Central memory CD8-positive, alpha-beta T cell (primary cell): Measurements from ENCODE around the gene ITFG2.
"Not testable (repeated sequence)": the region's sequence is repeated elsewhere in the genome, so short reads cannot be mapped to it uniquely, and the experiment has no call there.

Experiments
- ATAC-seq: fragments of 150-1000 bp; cut with Tn5 transposase; replicated peaks from 2 replicates; pipeline ENCODE4 v1.10.0; 2022; ENCODE audit warnings: mild to moderate bottlenecking, moderate FRiP score, moderate number of reproducible peaks; ENCODE audit not compliant: poor library complexity, severe bottlenecking; ENCODE audit errors: extremely low read depth
- DNase-seq, 2 donors: peaks; one replicate each; pipeline ENCODE4 v3.0.0; 2021; ENCODE audit warnings: low spot score in 2 of 2
- H3K27ac Mint-ChIP-seq: one replicate; pipeline ENCODE4 v1.8.0; 2022; ENCODE audit warnings: low read depth, mild to moderate bottlenecking, moderate library complexity, mixed read lengths
- H3K27me3 Mint-ChIP-seq: one replicate; pipeline ENCODE4 v1.8.0; 2022; ENCODE audit warnings: mixed read lengths
- H3K36me3 Mint-ChIP-seq: one replicate; pipeline ENCODE4 v1.8.0; 2022; ENCODE audit warnings: mild to moderate bottlenecking, moderate library complexity, mixed read lengths; ENCODE audit not compliant: insufficient read depth
- H3K4me1 Mint-ChIP-seq: one replicate; pipeline ENCODE4 v1.8.0; 2022; ENCODE audit warnings: mixed read lengths
- H3K4me3 Mint-ChIP-seq: one replicate; pipeline ENCODE4 v1.8.0; 2022; ENCODE audit warnings: mild to moderate bottlenecking, moderate library complexity, mixed read lengths
- H3K9me3 Mint-ChIP-seq: one replicate; pipeline ENCODE4 v1.8.0; 2022; ENCODE audit warnings: mixed read lengths

ITFG2 gene

DNA sequence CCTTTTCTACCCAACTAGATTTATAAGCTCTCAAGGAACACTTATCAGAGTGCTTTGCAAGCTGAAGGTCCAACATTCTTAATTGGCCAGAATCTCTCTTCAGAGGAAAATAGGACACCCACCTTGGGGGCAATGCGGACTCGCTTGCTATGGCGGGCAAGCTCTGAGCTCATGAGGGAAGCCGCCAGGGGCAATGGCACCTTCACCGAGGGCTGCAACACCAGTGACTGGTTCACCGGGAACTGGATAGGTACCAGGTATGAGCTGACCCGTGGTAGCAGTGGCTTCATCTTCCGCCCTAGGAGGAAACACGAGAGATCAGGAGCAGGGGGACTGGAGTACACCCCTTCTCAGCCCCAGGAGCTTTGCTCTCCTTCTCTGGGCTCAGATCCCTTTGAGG, 51.7 kb downstream of the ITFG2 start:
- peaks cover 12% of the 10 kb centered on the region for H3K36me3 Mint-ChIP-seq
- no peak for DNase-seq

DNA sequence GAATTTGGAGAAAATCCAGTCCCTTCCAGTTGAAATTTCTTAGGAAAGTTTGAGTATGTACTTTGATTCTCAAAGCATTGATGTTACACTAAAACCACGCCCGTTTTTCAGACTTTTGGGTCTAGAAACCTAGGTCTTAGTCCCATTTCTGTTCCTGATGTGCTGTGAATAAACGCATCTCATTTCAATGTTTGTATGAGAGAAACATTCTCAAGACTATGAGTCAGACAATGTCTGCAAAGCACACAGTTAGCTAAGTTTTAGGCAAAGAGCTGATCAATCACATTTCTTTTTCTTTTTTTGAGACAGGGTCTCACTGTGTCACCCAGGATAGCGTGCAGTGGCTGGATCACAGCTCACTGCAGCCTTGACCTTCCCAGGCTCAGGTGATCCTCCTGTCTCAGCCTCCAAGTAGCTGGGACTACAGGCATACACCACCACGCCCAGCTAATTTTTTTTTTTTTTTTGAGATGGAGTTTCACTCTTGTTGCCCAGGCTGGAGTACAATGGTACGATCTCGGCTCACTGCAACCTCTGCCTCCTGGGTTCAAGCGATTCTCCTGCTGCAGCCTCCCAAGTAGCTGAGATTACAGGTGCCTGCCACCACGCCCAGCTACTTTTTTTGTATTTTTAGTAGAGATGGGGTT, 56.6 kb downstream of the ITFG2 start:
- not testable (repeated sequence) for H3K9me3 Mint-ChIP-seq, ATAC-seq, H3K27me3 Mint-ChIP-seq, DNase-seq, H3K4me3 Mint-ChIP-seq, H3K4me1 Mint-ChIP-seq, H3K27ac Mint-ChIP-seq
- H3K36me3 Mint-ChIP-seq: peaks cover 10% of the 10 kb centered on the region

More for the DNA sequence above, 51.7 kb downstream of the ITFG2 start:
- no peak overlapping the region for H3K27ac Mint-ChIP-seq
- H3K4me3 Mint-ChIP-seq: no peak overlapping the region
- peaks cover 4% of the 10 kb centered on the region for H3K4me1 Mint-ChIP-seq
- H3K27me3 Mint-ChIP-seq: no peaks in the 10 kb centered on the region
- no peaks in the 10 kb centered on the region for H3K9me3 Mint-ChIP-seq
- no peak for ATAC-seq
